Spinal cord (tissue), 10 donors: Measurements from ENCODE around the gene TYRO3. TPM values are rescaled to one million over a fixed set of nuclear protein-coding genes. Genes with fewer than 3 reads are reported as not detected.
A peak's percentile ranks its signal among the peaks of the same experiment; 100 is the strongest.

Experiments
- DNase-seq, 6 donors: peaks; one replicate each; pipeline versions ENCODE4 v3.0.0 to v3.0.0-alpha.2; 2013 to 2015; ENCODE audit warnings: low spot score in 6 of 6, low read depth in 4 of 6
- H3K27ac ChIP-seq: one replicate; pipeline ENCODE4 v1.5.1; 2013; ENCODE audit warnings: low read depth, low read length, control low read depth
- H3K27me3 ChIP-seq: one replicate; pipeline ENCODE4 v1.6.1; 2013; ENCODE audit warnings: low read length; ENCODE audit not compliant: control insufficient read depth, insufficient read depth
- H3K36me3 ChIP-seq: one replicate; pipeline ENCODE4 v1.6.1; 2013; ENCODE audit warnings: low read length; ENCODE audit not compliant: control insufficient read depth, insufficient read depth
- H3K4me1 ChIP-seq: one replicate; pipeline ENCODE4 v1.6.1; 2013; ENCODE audit warnings: low read length; ENCODE audit not compliant: control insufficient read depth, insufficient read depth
- H3K4me3 ChIP-seq: one replicate; pipeline ENCODE4 v1.5.1; 2013; ENCODE audit warnings: low read depth, low read length, control low read depth
- H3K9me3 ChIP-seq: one replicate; pipeline ENCODE4 v1.6.1; 2013; ENCODE audit warnings: low read length; ENCODE audit not compliant: control insufficient read depth, insufficient read depth
- WGBS: methylation state at CpG from one replicate; pipeline ENCODE4 v1.1.5; 2013; ENCODE audit warnings: missing lambda C conversion rate; ENCODE audit not compliant: insufficient coverage; 5-methylcytosine and 5-hydroxymethylcytosine counted together
- polyA plus RNA-seq, 2 donors: library from polyadenylated mRNA; unstranded; fragments of 120-200 nt; gene quantifications; one replicate each; pipeline ENCODE4 v1.2.1, GENCODE V29; 2013; ENCODE audit not compliant: insufficient read length in 2 of 2
- total RNA-seq, 2 donors: library from RNA; depleted of rRNA in 1 of 2; stranded (reverse); fragments of 120-200 nt in 1 of 2; fragments of >200 nt in 1 of 2; gene quantifications; one replicate each; pipeline versions ENCODE4 v1.2.3 to v1.2.4, GENCODE V29; 2013 to 2014
- donor health status: healthy.

Gene TYRO3
- total and polyA plus RNA-seq, 4 donors, result 28.7 to 79.6 (median 52.6) TPM

GRCh38 chr15:41609123-41609522 lies 50.1 kb downstream of the TYRO3 start:
- H3K4me1 ChIP-seq, result no peaks in the 10 kb centered on the region
- no peaks in the 10 kb centered on the region for H3K9me3 ChIP-seq
- no CpG with 5 or more reads among the region's 1 CpG for WGBS
- H3K27me3 ChIP-seq, result no peaks in the 10 kb centered on the region
- H3K4me3 ChIP-seq, result no peak overlapping the region
- H3K36me3 ChIP-seq, result no peaks in the 10 kb centered on the region
- no peak overlapping the region for H3K27ac ChIP-seq
- no peak for DNase-seq

DNA sequence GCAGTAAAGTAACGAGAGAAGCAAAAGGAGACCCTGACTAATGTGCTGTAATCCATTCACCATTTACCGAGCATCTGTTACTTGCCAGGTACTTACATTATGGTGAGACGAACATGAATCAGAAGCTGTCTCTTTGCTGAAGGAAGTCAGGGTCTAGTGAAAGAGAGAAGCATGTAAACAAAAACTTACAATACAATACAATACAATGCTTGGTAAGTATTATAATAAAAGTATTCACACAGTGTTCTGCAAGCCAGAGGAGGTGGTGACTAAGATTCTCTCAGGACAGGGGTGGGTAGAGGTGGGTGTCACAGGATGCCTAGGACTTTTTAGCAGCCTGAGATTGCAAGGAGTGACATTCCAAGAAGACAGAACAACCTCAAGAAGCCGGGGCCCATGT lies 51.0 kb downstream of the TYRO3 start:
- no peak overlapping the region for H3K27ac ChIP-seq
- no peak for DNase-seq
- no peak overlapping the region for H3K4me3 ChIP-seq
- no peaks in the 10 kb centered on the region for H3K9me3 ChIP-seq
- 40% methylated on average over 2 of the region's 4 CpGs for WGBS
- H3K27me3 ChIP-seq, result no peaks in the 10 kb centered on the region
- no peaks in the 10 kb centered on the region for H3K4me1 ChIP-seq
- H3K36me3 ChIP-seq, result no peaks in the 10 kb centered on the region

DNA sequence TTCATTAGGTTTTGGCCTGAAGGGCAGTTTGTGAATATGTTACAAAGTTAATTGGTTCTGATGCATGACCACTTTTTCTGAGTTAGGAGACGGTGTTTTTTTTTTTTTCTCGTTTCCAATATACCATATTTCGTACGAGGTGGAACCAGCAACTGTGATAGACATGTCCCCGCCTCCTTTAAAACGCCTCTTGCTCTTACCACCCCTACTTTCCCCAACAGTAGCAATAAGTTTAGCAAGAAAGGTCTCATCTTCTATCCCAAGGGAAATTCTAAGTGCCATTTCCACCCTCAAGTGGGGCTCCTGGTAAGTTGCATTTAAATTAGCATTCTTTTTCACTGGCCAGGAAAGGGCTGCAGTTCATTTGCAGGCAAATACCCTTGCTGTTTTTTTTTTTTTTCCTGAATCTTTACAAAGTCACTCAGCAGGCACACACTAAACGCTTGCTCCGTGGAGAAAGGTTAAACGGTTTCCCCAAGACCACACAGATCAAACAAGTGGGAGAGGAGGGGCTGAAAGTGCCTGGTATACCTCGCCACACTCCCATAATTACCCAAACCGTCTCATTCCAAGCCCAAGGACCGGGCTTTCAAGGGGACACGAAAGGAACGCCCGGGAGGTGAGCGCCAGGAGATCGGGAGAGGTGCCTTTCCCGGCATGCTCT lies 61.7 kb downstream of the TYRO3 start:
- Histone ChIP-seq H3K36me3 (no peaks in the 10 kb centered on the region), H3K27me3 (no peaks in the 10 kb centered on the region), H3K27ac (peak overlapping the region; percentile 91), H3K4me1 (peaks cover 13% of the 10 kb centered on the region), H3K9me3 (no peaks in the 10 kb centered on the region), H3K4me3 (peak overlapping the region; percentile 80)
- WGBS, result 9% methylated on average over 10 of the region's 18 CpGs
- peak in 1 of 6 donors; percentile 9 for DNase-seq

DNA sequence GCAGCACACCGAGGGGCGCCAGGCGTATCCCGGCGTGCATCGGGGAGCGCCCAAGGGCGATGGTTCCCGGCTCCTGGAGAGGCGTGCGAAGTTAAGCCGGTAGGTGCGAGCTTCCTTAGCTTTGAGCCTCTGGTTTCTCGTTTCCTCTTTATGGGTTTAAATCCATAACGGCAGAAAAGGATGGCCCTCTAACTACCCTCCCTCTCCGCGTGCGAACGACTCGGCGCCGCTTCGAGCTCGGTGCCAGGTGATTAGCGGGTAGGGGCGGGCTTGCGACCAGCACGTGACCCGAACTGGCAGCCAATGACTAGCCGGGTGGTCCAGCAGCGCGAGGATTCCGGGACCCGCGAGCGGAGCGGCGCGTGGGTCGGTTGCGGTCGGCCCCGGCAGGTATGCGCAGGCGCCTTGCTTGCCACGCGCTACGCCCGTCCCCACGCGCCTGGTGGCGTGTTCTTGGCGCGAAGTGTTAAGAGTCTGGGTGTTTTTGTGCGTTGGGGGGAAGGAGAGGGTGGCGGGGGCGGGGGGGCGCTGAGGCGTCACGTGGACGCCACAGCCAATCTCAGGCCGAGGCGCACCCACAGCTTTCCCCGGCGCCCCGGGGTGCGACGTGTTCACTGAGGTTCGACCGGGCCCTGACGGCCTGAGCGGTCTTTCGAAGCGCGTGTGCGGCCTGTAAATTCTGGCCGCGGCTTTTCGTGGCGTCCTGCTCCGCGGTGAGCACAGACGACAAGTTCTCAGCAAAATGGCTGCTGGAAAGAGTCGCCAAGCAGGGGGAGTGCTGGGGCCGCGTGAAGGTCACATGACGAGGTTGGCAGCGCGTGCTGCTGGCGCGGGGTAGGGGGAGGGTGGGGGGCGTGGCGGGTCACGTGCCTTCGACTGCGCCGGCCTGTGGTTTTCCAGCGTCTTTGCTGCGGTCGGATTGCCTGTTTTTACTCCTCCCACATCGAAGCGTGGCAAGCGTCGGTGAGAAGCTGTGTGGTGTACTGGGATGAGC lies 62.5 kb downstream of the TYRO3 start:
- H3K9me3 ChIP-seq, result no peaks in the 10 kb centered on the region
- no peaks in the 10 kb centered on the region for H3K36me3 ChIP-seq
- H3K4me1 ChIP-seq, result peaks cover 13% of the 10 kb centered on the region
- under 1% methylated on average over 89 of the region's 104 CpGs for WGBS
- peak overlapping the region; percentile 91 for H3K27ac ChIP-seq
- H3K4me3 ChIP-seq, result peak overlapping the region; percentile 80
- peak; percentile 75 to 97 (median 86) for DNase-seq
- H3K27me3 ChIP-seq, result no peaks in the 10 kb centered on the region

GRCh38 chr15:41622901-41623300 lies 63.9 kb downstream of the TYRO3 start:
- H3K36me3 ChIP-seq, result no peaks in the 10 kb centered on the region
- H3K4me1 ChIP-seq, result peaks cover 13% of the 10 kb centered on the region
- DNase-seq, result no peak
- no peaks in the 10 kb centered on the region for H3K27me3 ChIP-seq
- no peak overlapping the region for H3K4me3 ChIP-seq
- H3K9me3 ChIP-seq, result no peaks in the 10 kb centered on the region
- H3K27ac ChIP-seq, result no peak overlapping the region
- WGBS, result no CpG with 5 or more reads among the region's 4 CpGs

- no peaks in the 10 kb centered on the region for H3K4me1 ChIP-seq
- no peaks in the 10 kb centered on the region for H3K9me3 ChIP-seq
- H3K4me3 ChIP-seq, result no peak overlapping the region
- H3K36me3 ChIP-seq, result no peaks in the 10 kb centered on the region
- H3K27me3 ChIP-seq, result no peaks in the 10 kb centered on the region
- DNase-seq, result no peak
- no CpG with 5 or more reads among the region's 1 CpG for WGBS
- H3K27ac ChIP-seq, result no peak overlapping the region
These were observed 68.2 kb downstream of the TYRO3 start for GRCh38 chr15:41627203-41627602.

GRCh38 chr15:41629463-41629862 lies 70.5 kb downstream of the TYRO3 start:
- Histone ChIP-seq H3K9me3 (no peaks in the 10 kb centered on the region), H3K4me1 (no peaks in the 10 kb centered on the region), H3K4me3 (no peak overlapping the region), H3K36me3 (no peaks in the 10 kb centered on the region), H3K27ac (no peak overlapping the region), H3K27me3 (no peaks in the 10 kb centered on the region)
- WGBS, result 93% methylated on average over 3 of the region's 4 CpGs
- DNase-seq, result no peak

DNA sequence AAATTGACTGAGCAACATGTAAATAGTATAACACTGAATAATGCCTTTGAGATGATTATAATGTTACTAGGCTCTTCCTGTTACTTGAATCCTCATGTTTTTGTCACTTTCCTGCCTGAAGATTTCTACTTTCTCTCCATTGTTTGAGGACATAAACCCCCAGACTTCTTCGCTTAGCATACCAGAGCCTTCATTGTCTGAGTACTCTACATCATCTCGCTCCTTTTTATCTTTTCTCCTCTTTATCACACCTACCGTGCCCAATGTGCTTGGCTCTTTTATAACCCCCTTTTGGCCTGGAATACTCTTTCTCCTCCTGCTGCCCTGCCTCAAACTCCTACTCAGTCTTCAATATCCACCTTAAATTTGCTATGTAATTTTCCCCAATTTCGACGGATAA lies 70.9 kb downstream of the TYRO3 start:
- no peak overlapping the region for H3K27ac ChIP-seq
- WGBS, result 55% methylated on average over 3 of the region's 5 CpGs

DNA sequence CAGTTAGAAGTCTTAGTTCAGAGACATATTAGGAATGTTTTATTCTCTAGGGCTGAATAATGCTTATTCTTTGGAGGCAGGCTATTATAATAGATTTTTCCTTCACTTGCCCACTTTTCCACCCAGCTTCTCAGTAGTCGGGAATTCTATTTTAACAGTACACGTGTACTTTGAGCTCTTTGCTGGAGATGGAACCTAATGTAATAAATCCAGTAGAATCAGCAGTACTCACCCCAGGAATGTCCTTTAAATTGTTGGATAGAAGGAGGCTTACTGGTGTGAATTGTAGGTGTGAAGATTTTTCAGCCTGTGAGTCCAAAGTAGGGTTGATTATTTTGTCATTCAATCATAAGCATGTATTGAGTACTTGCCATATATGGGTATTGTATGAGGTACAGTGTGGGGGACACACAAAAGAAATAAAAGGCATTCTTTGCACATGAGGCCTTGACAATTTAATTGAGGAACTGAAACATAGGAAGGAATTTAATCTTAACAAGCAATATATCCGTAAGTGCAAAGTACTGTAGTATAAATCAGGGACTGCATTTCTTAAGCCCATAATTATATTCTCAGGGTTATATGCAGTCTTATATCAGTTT lies 71.7 kb downstream of the TYRO3 start:
- H3K27ac ChIP-seq, result no peak overlapping the region

More for the DNA sequence above, 70.9 kb downstream of the TYRO3 start:
- H3K4me1 ChIP-seq, result no peaks in the 10 kb centered on the region
- no peak for DNase-seq
- H3K27me3 ChIP-seq, result no peaks in the 10 kb centered on the region
- no peaks in the 10 kb centered on the region for H3K9me3 ChIP-seq
- H3K36me3 ChIP-seq, result no peaks in the 10 kb centered on the region
- H3K4me3 ChIP-seq, result no peak overlapping the region

More for the DNA sequence above, 71.7 kb downstream of the TYRO3 start:
- DNase-seq, result no peak
- no peaks in the 10 kb centered on the region for H3K36me3 ChIP-seq
- no peaks in the 10 kb centered on the region for H3K27me3 ChIP-seq
- H3K4me3 ChIP-seq, result no peak overlapping the region
- no CpG with 5 or more reads among the region's 3 CpGs for WGBS
- H3K4me1 ChIP-seq, result no peaks in the 10 kb centered on the region
- H3K9me3 ChIP-seq, result no peaks in the 10 kb centered on the region
